Measurements from ENCODE around the gene KLHL26.

KLHL26 gene

GRCh38 chr19:18698321-18699167 is 61.7 kb downstream of the KLHL26 start:
- DNase-seq: peak; percentile 69

GRCh38 chr19:18699403-18700054 is 62.7 kb downstream of the KLHL26 start:
- DNase-seq: no peak

GRCh38 chr19:18700501-18701249 is 63.8 kb downstream of the KLHL26 start:
- peak; percentile 83 for DNase-seq

- DNase-seq: no peak
Observed at GRCh38 chr19:18701250-18701608, 64.4 kb downstream of the KLHL26 start.

- no peak for DNase-seq
Observed at GRCh38 chr19:18704054-18704453, 67.2 kb downstream of the KLHL26 start.

- no peak for DNase-seq
Observed at GRCh38 chr19:18704971-18705370, 68.1 kb downstream of the KLHL26 start.

- no peak for DNase-seq
Observed at GRCh38 chr19:18708452-18709231, 71.8 kb downstream of the KLHL26 start.

GRCh38 chr19:18709546-18709945 is 72.7 kb downstream of the KLHL26 start:
- DNase-seq: no peak

GRCh38 chr19:18710186-18710585 is 73.4 kb downstream of the KLHL26 start:
- no peak for DNase-seq

GRCh38 chr19:18710996-18711751 is 74.3 kb downstream of the KLHL26 start:
- DNase-seq: no peak

- DNase-seq: no peak
Observed at GRCh38 chr19:18711893-18712292, 75.1 kb downstream of the KLHL26 start.

GRCh38 chr19:18712981-18713380 is 76.2 kb downstream of the KLHL26 start:
- no peak for DNase-seq

- DNase-seq: no peak
Observed at GRCh38 chr19:18713550-18714117, 76.8 kb downstream of the KLHL26 start.

GRCh38 chr19:18715416-18715815 is 78.6 kb downstream of the KLHL26 start:
- DNase-seq: no peak

GRCh38 chr19:18716857-18717256 is 80.0 kb downstream of the KLHL26 start:
- DNase-seq: no peak

GRCh38 chr19:18717601-18718000 is 80.8 kb downstream of the KLHL26 start:
- DNase-seq: no peak

GRCh38 chr19:18718015-18718526 is 81.2 kb downstream of the KLHL26 start:
- DNase-seq: no peak

GRCh38 chr19:18718846-18719458 is 82.1 kb downstream of the KLHL26 start:
- DNase-seq: no peak

- DNase-seq: no peak
Observed at GRCh38 chr19:18719541-18719940, 82.7 kb downstream of the KLHL26 start.

All from NCI-H146 (cell line).